DMS53 treated with DMSO at 0.1 percent for 48 hours (cell line): ENCODE measurements around the gene SLAMF9.
A peak's percentile ranks its signal among the peaks of the same experiment; 100 is the strongest.

ENCODE experiments used
- DNase-seq: peaks from one replicate; lab custom pipeline; 2025; ENCODE audit not compliant: unreplicated experiment; lab: John Stamatoyannopoulos, UW

The SLAMF9 gene

GRCh38 chr1:159946242-159947187, 7.5 kb downstream of the SLAMF9 start:
- no peak for DNase-seq

GRCh38 chr1:159945483-159946241, 8.4 kb downstream of the SLAMF9 start, which contains the start of gene IGSF9:
Gene IGSF9, minus strand, starts transcription at chr1:159945613. Its CDS starts 2,159 bp downstream, at chr1:159943454.
- peak; percentile 66 for DNase-seq

GRCh38 chr1:159944623-159945455, 9.2 kb downstream of the SLAMF9 start:
- DNase-seq, result no peak

- DNase-seq, result no peak
Measured at GRCh38 chr1:159943908-159944622, 10.0 kb downstream of the SLAMF9 start.

- DNase-seq, result no peak
Measured at GRCh38 chr1:159943278-159943640, 10.8 kb downstream of the SLAMF9 start.

GRCh38 chr1:159942632-159943277, 11.3 kb downstream of the SLAMF9 start:
- DNase-seq, result no peak

- no peak for DNase-seq
Measured at GRCh38 chr1:159941591-159942560, 12.2 kb downstream of the SLAMF9 start.

- DNase-seq, result no peak
Measured at GRCh38 chr1:159941141-159941540, 12.9 kb downstream of the SLAMF9 start.

GRCh38 chr1:159940006-159940620, 13.9 kb downstream of the SLAMF9 start:
- no peak for DNase-seq

- no peak for DNase-seq
Measured at GRCh38 chr1:159939678-159940002, 14.4 kb downstream of the SLAMF9 start.

GRCh38 chr1:159938905-159939677, 14.9 kb downstream of the SLAMF9 start:
- DNase-seq, result no peak

- no peak for DNase-seq
Measured at GRCh38 chr1:159938211-159938852, 15.7 kb downstream of the SLAMF9 start.

- DNase-seq, result no peak
Measured at GRCh38 chr1:159937054-159937750, 16.8 kb downstream of the SLAMF9 start.

- peak; percentile 41 for DNase-seq
Measured at GRCh38 chr1:159936273-159936904, 17.6 kb downstream of the SLAMF9 start.

GRCh38 chr1:159935719-159936272, 18.2 kb downstream of the SLAMF9 start:
- no peak for DNase-seq

GRCh38 chr1:159935305-159935704, 18.7 kb downstream of the SLAMF9 start:
- no peak for DNase-seq
